Ovary (tissue), 3 donors: ENCODE results near the gene CEACAM5.

ENCODE experiments used
- CTCF ChIP-seq, 3 donors: fragments of 450-650 bp in 2 of 3; fragments of 200-600 bp in 1 of 3; IDR thresholded peaks; one replicate each; pipeline versions ENCODE4 v1.5.1 to v1.8.0; 2016 to 2022; ENCODE audit warnings: antibody characterized with exemption in 3 of 3, mild to moderate bottlenecking in 1 of 3
- EP300 ChIP-seq: sonication (generic); formaldehyde crosslinking; IDR thresholded peaks from one replicate; pipeline ENCODE4 v1.6.1; 2017; ENCODE audit warnings: antibody characterized with exemption
- POLR2A ChIP-seq: fragments of 450-650 bp; IDR thresholded peaks from one replicate; pipeline ENCODE4 v1.6.1; 2017; ENCODE audit warnings: antibody characterized with exemption, mild to moderate bottlenecking, moderate library complexity
- donor health status: DM: no; HTN: no; CAD: no.

- TF ChIP-seq CTCF (IDR thresholded peaks at IDR 0.05) (no peak), POLR2A (no peak), EP300 (no peak)
These were observed 10.3 kb downstream of the CEACAM5 start for GRCh38 chr19:41718761-41719160.
